ENCODE results near the gene TSC1.

DNA sequence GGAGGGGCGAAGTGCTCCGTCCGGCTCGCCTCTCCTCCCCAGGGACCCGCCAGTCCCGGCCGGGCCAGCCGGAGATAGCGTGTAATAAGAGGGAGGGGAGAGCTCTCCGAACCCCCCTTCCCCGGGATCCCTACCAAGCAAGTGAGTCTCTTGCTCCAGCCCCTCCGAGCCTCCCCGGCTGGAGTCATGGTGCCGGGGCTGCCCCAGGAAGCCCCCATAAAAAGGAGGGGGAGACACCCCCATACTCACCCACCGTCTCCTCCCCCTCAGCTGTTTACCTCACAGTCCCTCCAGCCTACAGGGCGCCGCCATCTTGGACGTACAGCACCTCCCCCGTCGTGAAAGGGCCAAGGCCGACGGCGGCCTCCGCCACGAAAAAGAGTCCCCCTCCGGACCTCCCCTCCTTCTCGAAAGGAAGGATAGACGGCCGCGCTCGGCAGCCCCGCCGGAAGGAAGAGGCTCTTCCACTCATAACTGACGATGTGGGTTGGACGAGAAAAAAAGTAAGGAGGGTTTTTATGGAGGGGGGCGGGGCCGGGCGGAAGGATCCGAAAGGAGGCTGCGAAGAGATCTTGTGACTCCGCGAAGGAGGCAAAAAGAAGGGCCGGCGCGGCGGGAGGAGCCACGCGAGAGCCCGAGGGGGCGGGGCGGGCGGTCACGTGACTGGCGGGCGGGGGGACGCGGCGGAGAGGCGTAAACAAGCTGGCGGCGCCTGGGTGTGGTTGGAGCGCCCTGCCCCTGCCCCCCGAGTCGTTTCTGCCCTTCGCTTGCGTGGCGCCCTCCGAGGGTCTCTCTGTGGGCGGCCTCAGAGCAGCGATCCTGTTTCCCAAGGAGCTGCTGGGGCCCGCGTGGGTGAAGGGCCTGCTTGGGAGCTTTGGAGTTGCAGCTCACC lies at the start of gene TSC1:
- TF ChIP-seq CTCF (IDR thresholded peaks at IDR 0.05) (peak in 2 of 4 experiments; percentile 4 to 24), POLR2AphosphoS5 (IDR thresholded peaks at IDR 0.05) (peak; percentile 91), POLR2A (IDR thresholded peaks at IDR 0.05) (peak; percentile 54)

All from prostate gland (tissue), 2 donors.